Glutamatergic neuron (in vitro differentiated cells): ENCODE results near the gene ABCA1. TPM values are rescaled to one million over a fixed set of nuclear protein-coding genes. Genes with fewer than 3 reads are reported as not detected.

Experiments
- DNase-seq: peaks from one replicate; pipeline ENCODE4 v3.0.0; 2022
- H3K27ac Mint-ChIP-seq: one replicate; pipeline ENCODE4 v1.8.0; 2020; ENCODE audit warnings: mild to moderate bottlenecking, mixed read lengths, inconsistent platforms; ENCODE audit not compliant: unreplicated experiment
- H3K27me3 Mint-ChIP-seq: one replicate; pipeline ENCODE4 v1.8.0; 2020; ENCODE audit warnings: mild to moderate bottlenecking, moderate library complexity, mixed read lengths, inconsistent platforms; ENCODE audit not compliant: unreplicated experiment
- H3K36me3 Mint-ChIP-seq: one replicate; pipeline ENCODE4 v1.8.0; 2020; ENCODE audit warnings: mild to moderate bottlenecking, mixed read lengths, inconsistent platforms; ENCODE audit not compliant: unreplicated experiment
- H3K4me1 Mint-ChIP-seq: one replicate; pipeline ENCODE4 v1.8.0; 2020; ENCODE audit warnings: mild to moderate bottlenecking, low read depth, mixed read lengths, inconsistent platforms; ENCODE audit not compliant: unreplicated experiment
- H3K4me3 Mint-ChIP-seq: one replicate; pipeline ENCODE4 v1.8.0; 2020; ENCODE audit warnings: mild to moderate bottlenecking, mixed read lengths, inconsistent platforms; ENCODE audit not compliant: unreplicated experiment
- H3K9me3 Mint-ChIP-seq: one replicate; pipeline ENCODE4 v1.8.0; 2020; ENCODE audit warnings: mild to moderate bottlenecking, moderate library complexity, mixed read lengths, inconsistent platforms; ENCODE audit not compliant: unreplicated experiment
- total RNA-seq: library from RNA; stranded (reverse); fragmentation: NEBNext Ultra II Directional; extraction: Animal tissue kit (Norgen Biotek cat#: 25700); gene quantifications from one replicate; pipeline ENCODE4 v1.2.1, GENCODE V29; 2021; ENCODE audit not compliant: unreplicated experiment
- TF ChIP-seq, protein P1 (sequence below): fragments of 200-600 bp; sonication (generic); IDR thresholded peaks from one replicate; pipeline ENCODE4 v1.5.0; 2021; ENCODE audit not compliant: partially characterized antibody, unreplicated experiment

Gene ABCA1
- total RNA-seq, 1 donor from 2014 or later = 146 TPM

DNA sequence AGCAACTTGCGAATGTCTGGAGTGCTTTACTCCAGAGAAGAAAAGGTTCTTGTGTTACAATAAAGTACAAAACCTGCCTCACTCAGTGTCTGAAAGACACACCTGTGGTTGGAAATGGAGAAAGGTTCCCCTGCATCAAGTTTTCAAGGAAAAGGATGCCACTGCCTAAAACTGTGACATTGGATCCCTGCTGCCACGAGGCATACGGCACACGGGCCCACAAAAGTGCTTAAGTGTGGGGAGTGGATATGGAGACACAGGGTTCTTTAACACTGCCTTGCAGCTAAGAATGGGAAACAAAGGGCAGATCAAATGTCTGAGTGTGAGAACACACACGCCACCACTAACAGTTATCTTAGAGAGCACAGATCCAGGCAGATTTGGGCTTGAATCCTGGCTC is 89.0 kb downstream of the ABCA1 start:
- peaks cover 14% of the 10 kb centered on the region for H3K27me3 Mint-ChIP-seq
- DNase-seq = no peak
- H3K36me3 Mint-ChIP-seq = peaks cover 16% of the 10 kb centered on the region
- peaks cover 8% of the 10 kb centered on the region for H3K9me3 Mint-ChIP-seq
- H3K27ac Mint-ChIP-seq = peak overlapping the region; percentile 52
- H3K4me3 Mint-ChIP-seq = no peak overlapping the region
- TF ChIP-seq, protein P1, sequence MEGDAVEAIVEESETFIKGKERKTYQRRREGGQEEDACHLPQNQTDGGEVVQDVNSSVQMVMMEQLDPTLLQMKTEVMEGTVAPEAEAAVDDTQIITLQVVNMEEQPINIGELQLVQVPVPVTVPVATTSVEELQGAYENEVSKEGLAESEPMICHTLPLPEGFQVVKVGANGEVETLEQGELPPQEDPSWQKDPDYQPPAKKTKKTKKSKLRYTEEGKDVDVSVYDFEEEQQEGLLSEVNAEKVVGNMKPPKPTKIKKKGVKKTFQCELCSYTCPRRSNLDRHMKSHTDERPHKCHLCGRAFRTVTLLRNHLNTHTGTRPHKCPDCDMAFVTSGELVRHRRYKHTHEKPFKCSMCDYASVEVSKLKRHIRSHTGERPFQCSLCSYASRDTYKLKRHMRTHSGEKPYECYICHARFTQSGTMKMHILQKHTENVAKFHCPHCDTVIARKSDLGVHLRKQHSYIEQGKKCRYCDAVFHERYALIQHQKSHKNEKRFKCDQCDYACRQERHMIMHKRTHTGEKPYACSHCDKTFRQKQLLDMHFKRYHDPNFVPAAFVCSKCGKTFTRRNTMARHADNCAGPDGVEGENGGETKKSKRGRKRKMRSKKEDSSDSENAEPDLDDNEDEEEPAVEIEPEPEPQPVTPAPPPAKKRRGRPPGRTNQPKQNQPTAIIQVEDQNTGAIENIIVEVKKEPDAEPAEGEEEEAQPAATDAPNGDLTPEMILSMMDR = no peak
- peaks cover 34% of the 10 kb centered on the region for H3K4me1 Mint-ChIP-seq

GRCh38 chr9:104836767-104837166 is 91.2 kb downstream of the ABCA1 start:
- Mint-ChIP-seq H3K4me3 (no peak overlapping the region), H3K4me1 (peaks cover 18% of the 10 kb centered on the region), H3K27ac (peak overlapping the region; percentile 9), H3K36me3 (peaks cover 18% of the 10 kb centered on the region), H3K27me3 (peaks cover 7% of the 10 kb centered on the region), H3K9me3 (peaks cover 4% of the 10 kb centered on the region)
- no peak for DNase-seq
- TF ChIP-seq, protein P1 = no peak

DNA sequence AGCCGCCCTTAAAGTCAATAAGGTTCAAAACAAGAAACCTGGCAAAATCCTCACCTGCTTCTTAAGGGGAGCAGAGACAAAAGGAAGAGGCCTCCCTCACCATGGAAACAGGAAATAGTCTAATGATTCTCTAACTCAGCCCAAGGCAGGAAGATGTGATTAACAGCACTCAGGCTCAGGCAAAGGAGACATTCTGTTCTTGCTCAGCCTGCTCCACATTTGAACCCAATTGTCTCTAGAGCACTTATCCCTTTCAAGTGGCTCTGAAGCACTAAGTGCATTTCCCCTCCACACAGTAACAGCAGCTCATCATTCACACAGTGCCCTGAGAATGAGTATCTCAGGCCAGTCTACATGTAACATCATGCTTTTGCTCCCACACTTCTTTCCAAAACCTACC is 91.7 kb downstream of the ABCA1 start:
- peaks cover 7% of the 10 kb centered on the region for H3K27me3 Mint-ChIP-seq
- peak overlapping the region; percentile 9 for H3K27ac Mint-ChIP-seq
- H3K4me3 Mint-ChIP-seq = no peak overlapping the region
- peaks cover 17% of the 10 kb centered on the region for H3K4me1 Mint-ChIP-seq
- TF ChIP-seq, protein P1 = no peak
- H3K36me3 Mint-ChIP-seq = peaks cover 23% of the 10 kb centered on the region
- DNase-seq = no peak
- H3K9me3 Mint-ChIP-seq = peaks cover 4% of the 10 kb centered on the region

- H3K4me1 Mint-ChIP-seq = peaks cover 17% of the 10 kb centered on the region
Observed at GRCh38 chr9:104835161-104835560, 92.8 kb downstream of the ABCA1 start.

DNA sequence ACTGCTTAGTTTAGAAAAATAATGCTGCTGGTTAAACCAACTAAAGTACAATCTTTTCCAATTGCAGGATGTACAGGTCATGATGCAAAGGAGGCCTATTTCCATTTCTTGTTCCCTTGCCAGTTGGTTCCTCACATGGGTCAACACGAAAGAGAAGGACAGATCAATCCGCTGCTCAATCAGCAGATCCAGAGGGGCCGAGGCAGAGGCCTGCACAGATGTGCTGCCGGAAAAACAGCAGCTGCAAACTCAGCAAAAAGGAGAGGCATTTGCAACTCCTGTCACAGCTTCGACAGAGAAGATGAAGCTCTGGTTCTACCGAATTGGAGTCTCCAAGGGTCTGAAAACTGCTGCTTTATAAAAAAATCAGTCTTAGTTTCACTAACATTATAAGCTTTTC is 94.3 kb downstream of the ABCA1 start:
- Mint-ChIP-seq H3K27me3 (peaks cover 7% of the 10 kb centered on the region), H3K36me3 (peaks cover 28% of the 10 kb centered on the region), H3K9me3 (peaks cover 14% of the 10 kb centered on the region), H3K4me3 (no peak overlapping the region), H3K4me1 (peaks cover 19% of the 10 kb centered on the region), H3K27ac (no peak overlapping the region)
- DNase-seq = no peak
- TF ChIP-seq, protein P1 = no peak

More at GRCh38 chr9:104835161-104835560, 92.8 kb downstream of the ABCA1 start:
- H3K9me3 Mint-ChIP-seq = peaks cover 7% of the 10 kb centered on the region
- TF ChIP-seq, protein P1 = no peak
- no peak overlapping the region for H3K4me3 Mint-ChIP-seq
- peaks cover 7% of the 10 kb centered on the region for H3K27me3 Mint-ChIP-seq
- H3K36me3 Mint-ChIP-seq = peaks cover 23% of the 10 kb centered on the region
- no peak for DNase-seq
- peak overlapping the region; percentile 65 for H3K27ac Mint-ChIP-seq
